SK-N-SH treated with all-trans-retinoic acid at 6 μM for 48 hours (cell line): ENCODE measurements around the gene LRTM1.
A peak's percentile ranks its signal among the peaks of the same experiment; 100 is the strongest.

Experiments
- ATAC-seq: fragments of 200-7000 bp; cut with Tn5 transposase; 3 replicates; pipeline ENCODE4 v1.9.1; 2020; ENCODE audit warnings: mild to moderate bottlenecking, moderate library complexity
- ARNTL ChIP-seq: fragments of 450-650 bp; formaldehyde crosslinking; IDR thresholded peaks from 2 replicates; pipeline ENCODE4 v1.5.0; 2020; ENCODE audit warnings: low read depth, mild to moderate bottlenecking, moderate library complexity, borderline replicate concordance
- BACH2 ChIP-seq: fragments of 250-450 bp; sonication (Bioruptor Pico); IDR thresholded peaks from 2 replicates; pipeline ENCODE4 v1.9.0; 2021; ENCODE audit warnings: mild to moderate bottlenecking, borderline replicate concordance
- GLIS3 ChIP-seq: fragments of 250-450 bp; sonication (Bioruptor Pico); IDR thresholded peaks from 2 replicates; pipeline ENCODE4 v1.5.0; 2020; ENCODE audit warnings: mild to moderate bottlenecking, moderate library complexity
- ISL1 ChIP-seq: fragments of 250-450 bp; sonication (Bioruptor Pico); IDR thresholded peaks from 2 replicates; pipeline ENCODE4 v2.1.2; 2022; ENCODE audit warnings: mild to moderate bottlenecking, moderate library complexity
- OSR1 ChIP-seq: fragments of 250-450 bp; sonication (Bioruptor Pico); IDR thresholded peaks from 2 replicates; pipeline ENCODE4 v1.8.0; 2022; ENCODE audit warnings: moderate library complexity, mild to moderate bottlenecking, inconsistent platforms
- PPARA ChIP-seq: fragments of 250-450 bp; sonication (Bioruptor Pico); IDR thresholded peaks from 2 replicates; pipeline ENCODE4 v1.5.0; 2020; ENCODE audit warnings: mild to moderate bottlenecking, borderline replicate concordance
- RARB ChIP-seq: fragments of 250-450 bp; sonication (Bioruptor Pico); IDR thresholded peaks from 2 replicates; pipeline ENCODE4 v1.8.0; 2021; ENCODE audit warnings: mild to moderate bottlenecking, moderate library complexity
- SNAI2 ChIP-seq: fragments of 250-450 bp; sonication (Bioruptor Pico); IDR thresholded peaks from 2 replicates; pipeline ENCODE4 v1.5.0; 2020; ENCODE audit warnings: mild to moderate bottlenecking, moderate library complexity
- TCF4 ChIP-seq: fragments of 250-450 bp; sonication (Bioruptor Pico); IDR thresholded peaks from 2 replicates; pipeline ENCODE4 v1.8.0; 2021; ENCODE audit warnings: mild to moderate bottlenecking, moderate library complexity, borderline replicate concordance
- TOX ChIP-seq: fragments of 250-450 bp; sonication (Bioruptor Pico); IDR thresholded peaks from 2 replicates; pipeline ENCODE4 v1.8.0; 2021; ENCODE audit warnings: mild to moderate bottlenecking, moderate library complexity, borderline replicate concordance
- ZC3H10 ChIP-seq: fragments of 250-450 bp; sonication (Bioruptor Pico); IDR thresholded peaks from 2 replicates; pipeline ENCODE4 v1.5.1; 2021; ENCODE audit warnings: mild to moderate bottlenecking, moderate library complexity
- ZFP30 ChIP-seq: fragments of 450-650 bp; formaldehyde crosslinking; IDR thresholded peaks from 2 replicates; pipeline ENCODE4 v1.5.0; 2022; ENCODE audit warnings: mild to moderate bottlenecking, moderate library complexity
- ZNF70 ChIP-seq: fragments of 450-650 bp; formaldehyde crosslinking; IDR thresholded peaks from 2 replicates; pipeline ENCODE4 v1.5.0; 2020; ENCODE audit warnings: mild to moderate bottlenecking, moderate library complexity
- ZNF8 ChIP-seq: fragments of 450-650 bp; formaldehyde crosslinking; IDR thresholded peaks from 2 replicates; pipeline ENCODE4 v1.5.0; 2020; ENCODE audit warnings: mild to moderate bottlenecking, moderate library complexity
- TF ChIP-seq, protein P1 (sequence below): fragments of 250-450 bp; sonication (Bioruptor Pico); IDR thresholded peaks from 2 replicates; pipeline ENCODE4 v1.5.1; 2020; ENCODE audit warnings: low read depth, mild to moderate bottlenecking, moderate library complexity
- TF ChIP-seq, protein P2 (sequence below): fragments of 250-450 bp; sonication (Bioruptor Pico); IDR thresholded peaks from 2 replicates; pipeline ENCODE4 v1.5.1; 2021; ENCODE audit warnings: mild to moderate bottlenecking, moderate library complexity
- TF ChIP-seq, protein P3 (sequence below): fragments of 250-450 bp; sonication (Bioruptor Pico); IDR thresholded peaks from 2 replicates; pipeline ENCODE4 v1.5.0; 2020; ENCODE audit warnings: mild to moderate bottlenecking, moderate library complexity
- TF ChIP-seq, protein P4 (sequence below): fragments of 250-450 bp; sonication (Bioruptor Pico); IDR thresholded peaks from 2 replicates; pipeline ENCODE4 v1.8.0; 2021; ENCODE audit warnings: low read depth, mild to moderate bottlenecking, moderate library complexity, borderline replicate concordance

Gene LRTM1

DNA sequence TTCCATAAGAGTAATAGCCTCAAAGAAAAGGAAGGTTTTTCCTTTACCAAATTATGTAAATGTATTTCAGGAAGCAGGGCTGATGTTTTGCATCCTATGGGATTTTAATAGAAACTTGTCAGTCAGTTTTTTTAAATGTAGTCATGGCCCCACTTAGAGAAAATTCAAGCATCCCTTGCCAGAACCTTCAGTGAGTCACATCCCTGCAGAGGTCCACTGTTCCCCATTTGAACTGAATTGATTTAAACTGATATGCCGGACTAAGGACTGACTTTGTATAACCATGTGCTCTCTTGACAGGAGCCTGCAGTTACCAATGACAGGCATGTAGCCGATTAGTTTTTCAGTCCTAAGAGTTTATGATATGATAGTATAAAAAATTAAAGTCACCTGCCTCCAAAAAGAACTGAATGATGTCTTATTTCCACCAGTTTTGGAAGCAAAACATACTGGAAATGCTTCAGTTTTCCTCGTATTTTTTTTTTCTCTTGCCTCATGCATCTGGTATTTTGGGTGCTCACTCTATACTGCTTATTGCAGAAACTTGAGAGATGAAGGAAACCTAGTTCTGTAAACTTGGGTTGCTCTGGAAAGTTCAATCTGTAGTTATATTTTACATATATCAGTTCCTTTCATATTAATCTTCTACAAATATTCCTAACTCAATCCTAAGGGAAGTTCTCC is 30.7 kb downstream of the LRTM1 start:
- peak; percentile 83 for ATAC-seq
- TF ChIP-seq BACH2 (CRISPR knock-in tag): no peak
- TF ChIP-seq SNAI2 (CRISPR knock-in tag): no peak
- TF ChIP-seq ZC3H10 (CRISPR knock-in tag): no peak
- no peak for TF ChIP-seq GLIS3 (CRISPR knock-in tag)
- TF ChIP-seq ISL1: no peak
- TF ChIP-seq ZNF70 (CRISPR knock-in tag): no peak
- TF ChIP-seq, protein P1, sequence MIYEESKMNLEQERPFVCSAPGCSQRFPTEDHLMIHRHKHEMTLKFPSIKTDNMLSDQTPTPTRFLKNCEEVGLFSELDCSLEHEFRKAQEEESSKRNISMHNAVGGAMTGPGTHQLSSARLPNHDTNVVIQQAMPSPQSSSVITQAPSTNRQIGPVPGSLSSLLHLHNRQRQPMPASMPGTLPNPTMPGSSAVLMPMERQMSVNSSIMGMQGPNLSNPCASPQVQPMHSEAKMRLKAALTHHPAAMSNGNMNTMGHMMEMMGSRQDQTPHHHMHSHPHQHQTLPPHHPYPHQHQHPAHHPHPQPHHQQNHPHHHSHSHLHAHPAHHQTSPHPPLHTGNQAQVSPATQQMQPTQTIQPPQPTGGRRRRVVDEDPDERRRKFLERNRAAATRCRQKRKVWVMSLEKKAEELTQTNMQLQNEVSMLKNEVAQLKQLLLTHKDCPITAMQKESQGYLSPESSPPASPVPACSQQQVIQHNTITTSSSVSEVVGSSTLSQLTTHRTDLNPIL (CRISPR knock-in tag): no peak

DNA sequence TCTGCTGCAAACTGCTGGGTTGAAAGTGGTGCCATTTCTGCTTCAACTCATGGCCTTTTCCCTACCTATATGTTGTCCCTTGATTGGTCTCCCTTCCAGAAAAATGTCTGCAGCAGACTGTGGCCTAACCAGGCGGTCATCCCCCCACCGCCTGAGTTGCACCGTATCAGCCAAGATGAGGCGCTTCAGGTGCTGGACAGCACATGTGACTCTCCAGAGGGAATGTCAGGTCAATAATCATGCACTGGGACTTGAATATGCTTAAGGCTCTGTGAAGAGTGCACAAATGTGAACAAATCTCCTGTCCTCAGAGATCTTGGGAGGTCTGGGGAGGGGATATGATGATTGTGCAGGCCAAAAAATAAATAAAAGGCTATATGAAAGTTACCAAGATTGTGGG is 32.2 kb downstream of the LRTM1 start:
- TF ChIP-seq PPARA: no peak
- TF ChIP-seq OSR1 (CRISPR knock-in tag): no peak
- no peak for TF ChIP-seq TCF4 (CRISPR knock-in tag)
- TF ChIP-seq, protein P2, sequence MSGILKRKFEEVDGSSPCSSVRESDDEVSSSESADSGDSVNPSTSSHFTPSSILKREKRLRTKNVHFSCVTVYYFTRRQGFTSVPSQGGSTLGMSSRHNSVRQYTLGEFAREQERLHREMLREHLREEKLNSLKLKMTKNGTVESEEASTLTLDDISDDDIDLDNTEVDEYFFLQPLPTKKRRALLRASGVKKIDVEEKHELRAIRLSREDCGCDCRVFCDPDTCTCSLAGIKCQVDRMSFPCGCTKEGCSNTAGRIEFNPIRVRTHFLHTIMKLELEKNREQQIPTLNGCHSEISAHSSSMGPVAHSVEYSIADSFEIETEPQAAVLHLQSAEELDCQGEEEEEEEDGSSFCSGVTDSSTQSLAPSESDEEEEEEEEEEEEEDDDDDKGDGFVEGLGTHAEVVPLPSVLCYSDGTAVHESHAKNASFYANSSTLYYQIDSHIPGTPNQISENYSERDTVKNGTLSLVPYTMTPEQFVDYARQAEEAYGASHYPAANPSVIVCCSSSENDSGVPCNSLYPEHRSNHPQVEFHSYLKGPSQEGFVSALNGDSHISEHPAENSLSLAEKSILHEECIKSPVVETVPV (CRISPR knock-in tag): no peak
- TF ChIP-seq, protein P3, sequence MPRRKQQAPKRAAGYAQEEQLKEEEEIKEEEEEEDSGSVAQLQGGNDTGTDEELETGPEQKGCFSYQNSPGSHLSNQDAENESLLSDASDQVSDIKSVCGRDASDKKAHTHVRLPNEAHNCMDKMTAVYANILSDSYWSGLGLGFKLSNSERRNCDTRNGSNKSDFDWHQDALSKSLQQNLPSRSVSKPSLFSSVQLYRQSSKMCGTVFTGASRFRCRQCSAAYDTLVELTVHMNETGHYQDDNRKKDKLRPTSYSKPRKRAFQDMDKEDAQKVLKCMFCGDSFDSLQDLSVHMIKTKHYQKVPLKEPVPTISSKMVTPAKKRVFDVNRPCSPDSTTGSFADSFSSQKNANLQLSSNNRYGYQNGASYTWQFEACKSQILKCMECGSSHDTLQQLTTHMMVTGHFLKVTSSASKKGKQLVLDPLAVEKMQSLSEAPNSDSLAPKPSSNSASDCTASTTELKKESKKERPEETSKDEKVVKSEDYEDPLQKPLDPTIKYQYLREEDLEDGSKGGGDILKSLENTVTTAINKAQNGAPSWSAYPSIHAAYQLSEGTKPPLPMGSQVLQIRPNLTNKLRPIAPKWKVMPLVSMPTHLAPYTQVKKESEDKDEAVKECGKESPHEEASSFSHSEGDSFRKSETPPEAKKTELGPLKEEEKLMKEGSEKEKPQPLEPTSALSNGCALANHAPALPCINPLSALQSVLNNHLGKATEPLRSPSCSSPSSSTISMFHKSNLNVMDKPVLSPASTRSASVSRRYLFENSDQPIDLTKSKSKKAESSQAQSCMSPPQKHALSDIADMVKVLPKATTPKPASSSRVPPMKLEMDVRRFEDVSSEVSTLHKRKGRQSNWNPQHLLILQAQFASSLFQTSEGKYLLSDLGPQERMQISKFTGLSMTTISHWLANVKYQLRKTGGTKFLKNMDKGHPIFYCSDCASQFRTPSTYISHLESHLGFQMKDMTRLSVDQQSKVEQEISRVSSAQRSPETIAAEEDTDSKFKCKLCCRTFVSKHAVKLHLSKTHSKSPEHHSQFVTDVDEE: no peak
- TF ChIP-seq ZNF8 (CRISPR knock-in tag): no peak
- TF ChIP-seq SNAI2 (CRISPR knock-in tag): no peak
- no peak for TF ChIP-seq ZNF70 (CRISPR knock-in tag)
- TF ChIP-seq, protein P4, sequence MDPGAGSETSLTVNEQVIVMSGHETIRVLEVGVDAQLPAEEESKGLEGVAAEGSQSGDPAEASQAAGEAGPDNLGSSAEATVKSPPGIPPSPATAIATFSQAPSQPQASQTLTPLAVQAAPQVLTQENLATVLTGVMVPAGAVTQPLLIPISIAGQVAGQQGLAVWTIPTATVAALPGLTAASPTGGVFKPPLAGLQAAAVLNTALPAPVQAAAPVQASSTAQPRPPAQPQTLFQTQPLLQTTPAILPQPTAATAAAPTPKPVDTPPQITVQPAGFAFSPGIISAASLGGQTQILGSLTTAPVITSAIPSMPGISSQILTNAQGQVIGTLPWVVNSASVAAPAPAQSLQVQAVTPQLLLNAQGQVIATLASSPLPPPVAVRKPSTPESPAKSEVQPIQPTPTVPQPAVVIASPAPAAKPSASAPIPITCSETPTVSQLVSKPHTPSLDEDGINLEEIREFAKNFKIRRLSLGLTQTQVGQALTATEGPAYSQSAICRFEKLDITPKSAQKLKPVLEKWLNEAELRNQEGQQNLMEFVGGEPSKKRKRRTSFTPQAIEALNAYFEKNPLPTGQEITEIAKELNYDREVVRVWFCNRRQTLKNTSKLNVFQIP: no peak
- no peak for TF ChIP-seq TOX (CRISPR knock-in tag)
- TF ChIP-seq, protein P1 (CRISPR knock-in tag): no peak
- no peak for TF ChIP-seq RARB
- no peak for TF ChIP-seq ISL1
- TF ChIP-seq ZFP30 (CRISPR knock-in tag): no peak
- TF ChIP-seq ZC3H10 (CRISPR knock-in tag): no peak
- TF ChIP-seq ARNTL (CRISPR knock-in tag): no peak
- TF ChIP-seq, all 23 proteins: peak for 0
- no peak for ATAC-seq

DNA sequence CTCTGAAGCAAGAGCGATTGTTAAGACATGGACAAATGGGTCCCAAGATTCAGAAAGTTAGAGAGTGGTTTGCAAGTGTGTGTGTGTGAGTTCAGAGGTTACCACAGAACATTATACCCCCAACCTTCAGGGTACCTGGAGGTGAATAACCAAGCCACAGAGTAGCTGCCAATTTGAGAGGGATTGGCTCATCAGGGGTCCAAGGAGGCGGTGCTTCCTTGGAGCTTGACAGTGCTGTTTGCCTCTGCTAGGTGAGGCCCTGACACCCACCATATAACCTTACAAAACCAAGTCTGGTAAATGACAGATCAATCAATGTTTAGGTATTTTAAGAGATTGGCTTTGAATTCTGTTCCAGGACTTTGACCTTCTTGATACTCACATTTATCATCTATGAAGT is 35.7 kb downstream of the LRTM1 start:
- ATAC-seq: no peak
- no peak for TF ChIP-seq PPARA
- TF ChIP-seq ZC3H10 (CRISPR knock-in tag): no peak
- TF ChIP-seq, protein P3: no peak
- TF ChIP-seq ISL1: no peak
- TF ChIP-seq, all 23 proteins: peak for 0
